Hepatocyte (in vitro differentiated cells): ENCODE measurements around the gene REXO5.

Experiments used
- CTCF ChIP-seq: fragments of 200-600 bp; sonication (generic); IDR thresholded peaks from 2 replicates; pipeline ENCODE4 v1.5.1; 2016; ENCODE audit warnings: antibody characterized with exemption, mild to moderate bottlenecking; ENCODE audit not compliant: poor library complexity
- EZH2 ChIP-seq: fragments of 200-600 bp; sonication (generic); IDR thresholded peaks from 2 replicates; pipeline ENCODE4 v1.6.1; 2016; ENCODE audit warnings: antibody characterized with exemption, mild to moderate bottlenecking, borderline replicate concordance
- EZH2phosphoT487 ChIP-seq: fragments of 200-600 bp; sonication (generic); IDR thresholded peaks from one replicate; pipeline ENCODE4 v1.6.1; 2018; ENCODE audit warnings: antibody characterized with exemption, mild to moderate bottlenecking, low read depth, moderate library complexity; ENCODE audit not compliant: unreplicated experiment, severe bottlenecking

DNA sequence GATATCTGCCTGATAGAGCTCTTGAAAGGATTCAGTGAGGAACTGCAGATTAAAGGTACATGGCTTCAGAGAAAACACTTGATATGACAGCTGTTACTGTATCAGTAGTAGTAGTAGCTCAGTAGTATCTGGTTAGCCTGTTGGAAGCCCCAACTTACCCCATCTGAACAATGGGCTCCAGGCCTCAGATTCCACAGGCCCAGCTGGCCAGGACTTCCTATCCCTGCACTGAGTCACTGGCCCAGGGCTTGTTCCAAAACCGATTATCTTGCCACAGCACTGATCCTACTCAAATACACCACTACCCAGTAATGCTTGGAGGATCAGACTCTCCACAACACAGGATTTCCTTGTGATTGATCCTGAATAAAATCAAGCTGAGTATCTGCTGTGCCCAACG lies 61.3 kb downstream of the REXO5 start:
- no peak for TF ChIP-seq CTCF
- no peak for TF ChIP-seq EZH2phosphoT487
- TF ChIP-seq EZH2: no peak
